ENCODE results near the gene CSMD2. TPM values are rescaled to one million over a fixed set of nuclear protein-coding genes. Genes with fewer than 3 reads are reported as not detected.

CSMD2 gene
- total RNA-seq, 1 experiment from 2014 or later = 2.8 TPM

DNA sequence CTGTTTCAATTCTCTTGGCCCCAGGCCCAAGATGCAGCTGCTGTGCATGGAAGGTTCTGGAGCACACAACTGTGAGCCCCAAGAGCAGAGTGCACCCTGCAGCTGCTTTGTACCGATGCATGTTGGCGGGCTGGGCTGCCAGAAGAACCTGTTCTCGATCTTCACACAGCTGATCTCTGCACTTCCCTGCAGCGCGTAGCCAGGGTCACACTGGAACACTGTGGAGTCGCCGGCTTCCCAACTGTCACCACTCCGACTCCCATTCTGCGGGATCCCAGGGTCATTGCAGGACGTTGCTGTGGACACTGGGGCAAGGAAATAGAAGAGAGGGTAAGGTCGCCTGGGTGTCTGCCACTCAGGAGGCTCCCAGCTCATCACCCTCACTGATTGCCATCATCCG lies 507.2 kb downstream of the CSMD2 start:
- ChIA-PET CTCF (no interaction called here), POLR2A (ENCODE audit: low non-redundant PET) (no interaction called here)
- H3K4me3 ChIP-seq (ENCODE audit: low read depth, low read length, poor library complexity, severe bottlenecking) = no peak overlapping the region
- H3K4me1 ChIP-seq (ENCODE audit: insufficient read depth, low read length, poor library complexity, severe bottlenecking) = peaks cover 7% of the 10 kb centered on the region
- no peak overlapping the region for H3K27ac ChIP-seq (ENCODE audit: low read depth, low read length, poor library complexity, severe bottlenecking)
- DNase-seq (ENCODE audit: low spot score) = no peak
- H3K36me3 ChIP-seq (ENCODE audit: insufficient read depth, low read length, poor library complexity, severe bottlenecking) = no peaks in the 10 kb centered on the region
- intact Hi-C loops (cut with micrococcal nuclease; ENCODE audit: unreplicated experiment) = no loop called here
- TF ChIP-seq, protein P1, sequence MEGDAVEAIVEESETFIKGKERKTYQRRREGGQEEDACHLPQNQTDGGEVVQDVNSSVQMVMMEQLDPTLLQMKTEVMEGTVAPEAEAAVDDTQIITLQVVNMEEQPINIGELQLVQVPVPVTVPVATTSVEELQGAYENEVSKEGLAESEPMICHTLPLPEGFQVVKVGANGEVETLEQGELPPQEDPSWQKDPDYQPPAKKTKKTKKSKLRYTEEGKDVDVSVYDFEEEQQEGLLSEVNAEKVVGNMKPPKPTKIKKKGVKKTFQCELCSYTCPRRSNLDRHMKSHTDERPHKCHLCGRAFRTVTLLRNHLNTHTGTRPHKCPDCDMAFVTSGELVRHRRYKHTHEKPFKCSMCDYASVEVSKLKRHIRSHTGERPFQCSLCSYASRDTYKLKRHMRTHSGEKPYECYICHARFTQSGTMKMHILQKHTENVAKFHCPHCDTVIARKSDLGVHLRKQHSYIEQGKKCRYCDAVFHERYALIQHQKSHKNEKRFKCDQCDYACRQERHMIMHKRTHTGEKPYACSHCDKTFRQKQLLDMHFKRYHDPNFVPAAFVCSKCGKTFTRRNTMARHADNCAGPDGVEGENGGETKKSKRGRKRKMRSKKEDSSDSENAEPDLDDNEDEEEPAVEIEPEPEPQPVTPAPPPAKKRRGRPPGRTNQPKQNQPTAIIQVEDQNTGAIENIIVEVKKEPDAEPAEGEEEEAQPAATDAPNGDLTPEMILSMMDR (conservative IDR thresholded peaks at IDR 0.05; ENCODE audit: low read depth, low read length) = no peak
- TF ChIP-seq EZH2 (IDR thresholded peaks at IDR 0.05; ENCODE audit: borderline replicate concordance, low read depth, low read length, poor library complexity, severe bottlenecking) = no peak
- no peaks in the 10 kb centered on the region for H3K27me3 ChIP-seq (replicated peaks; ENCODE audit: insufficient read depth, low read depth, low read length, poor library complexity)
- BruUV-seq (replicated peaks) = no TSS peak
- no peaks in the 10 kb centered on the region for H3K9me3 ChIP-seq (ENCODE audit: low read depth, low read length, poor library complexity, severe bottlenecking)

DNA sequence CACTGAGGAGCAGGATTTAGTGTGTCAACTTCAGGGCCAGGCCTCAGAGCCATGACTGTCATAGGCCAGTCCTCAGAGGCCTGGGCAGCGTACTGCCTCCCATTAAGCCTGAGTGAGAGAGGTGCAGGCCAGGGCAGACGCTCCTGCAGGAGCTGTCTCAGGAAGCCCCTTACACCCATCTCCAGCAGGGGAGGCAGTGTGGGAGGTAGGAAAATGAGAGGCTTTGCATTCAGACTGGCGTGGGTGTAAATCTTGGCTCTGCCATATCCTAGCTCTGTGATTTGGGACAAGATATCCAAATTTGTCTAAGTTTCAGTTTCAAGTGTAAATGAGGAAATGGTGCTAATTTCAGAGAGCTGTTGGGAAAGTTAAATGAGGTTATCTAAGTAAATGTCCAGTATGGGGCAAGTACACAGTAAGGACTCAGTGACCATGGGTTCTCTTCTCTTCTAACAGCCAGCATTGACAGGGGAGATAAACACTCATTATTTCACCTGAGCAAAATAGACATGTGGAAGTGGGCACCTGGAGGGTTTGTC lies 508.5 kb downstream of the CSMD2 start:
- Histone ChIP-seq H3K27ac (ENCODE audit: low read depth, low read length, poor library complexity, severe bottlenecking) (no peak overlapping the region), H3K4me3 (ENCODE audit: low read depth, low read length, poor library complexity, severe bottlenecking) (no peak overlapping the region), H3K36me3 (ENCODE audit: insufficient read depth, low read length, poor library complexity, severe bottlenecking) (no peaks in the 10 kb centered on the region), H3K9me3 (ENCODE audit: low read depth, low read length, poor library complexity, severe bottlenecking) (no peaks in the 10 kb centered on the region), H3K4me1 (ENCODE audit: insufficient read depth, low read length, poor library complexity, severe bottlenecking) (peaks cover 7% of the 10 kb centered on the region), H3K27me3 (replicated peaks; ENCODE audit: insufficient read depth, low read depth, low read length, poor library complexity) (no peaks in the 10 kb centered on the region)
- BruUV-seq (replicated peaks) = no TSS peak
- CTCF ChIA-PET = no interaction called here
- TF ChIP-seq, protein P1 (conservative IDR thresholded peaks at IDR 0.05; ENCODE audit: low read depth, low read length) = no peak
- TF ChIP-seq EZH2 (IDR thresholded peaks at IDR 0.05; ENCODE audit: borderline replicate concordance, low read depth, low read length, poor library complexity, severe bottlenecking) = no peak
- no peak for DNase-seq (ENCODE audit: low spot score)
- POLR2A ChIA-PET (ENCODE audit: low non-redundant PET) = no interaction called here
- intact Hi-C loops (cut with micrococcal nuclease; ENCODE audit: unreplicated experiment) = no loop called here

- BruUV-seq (replicated peaks) = no TSS peak
- Histone ChIP-seq H3K9me3 (ENCODE audit: low read depth, low read length, poor library complexity, severe bottlenecking) (no peaks in the 10 kb centered on the region), H3K27ac (ENCODE audit: low read depth, low read length, poor library complexity, severe bottlenecking) (no peak overlapping the region), H3K4me3 (ENCODE audit: low read depth, low read length, poor library complexity, severe bottlenecking) (no peak overlapping the region), H3K27me3 (replicated peaks; ENCODE audit: insufficient read depth, low read depth, low read length, poor library complexity) (no peaks in the 10 kb centered on the region), H3K36me3 (ENCODE audit: insufficient read depth, low read length, poor library complexity, severe bottlenecking) (no peaks in the 10 kb centered on the region), H3K4me1 (ENCODE audit: insufficient read depth, low read length, poor library complexity, severe bottlenecking) (peaks cover 1% of the 10 kb centered on the region)
- intact Hi-C loops (cut with micrococcal nuclease; ENCODE audit: unreplicated experiment) = no loop called here
- ChIA-PET POLR2A (ENCODE audit: low non-redundant PET) (no interaction called here), CTCF (interaction anchor here (0.5 to 0.6 kb wide), 2 partner anchors 15 to 166 kb away, joined by 3 read pairs; no protein-coding TSS in a partner anchor)
- TF ChIP-seq, protein P1 (conservative IDR thresholded peaks at IDR 0.05; ENCODE audit: low read depth, low read length) = no peak
- no peak for TF ChIP-seq EZH2 (IDR thresholded peaks at IDR 0.05; ENCODE audit: borderline replicate concordance, low read depth, low read length, poor library complexity, severe bottlenecking)
- DNase-seq (ENCODE audit: low spot score) = no peak
These were observed 509.5 kb downstream of the CSMD2 start for GRCh38 chr1:33655496-33655895.
